IMR-90 (cell line): ENCODE measurements around the gene SOX30. TPM values are rescaled to one million over a fixed set of nuclear protein-coding genes. Genes with fewer than 3 reads are reported as not detected.
"Not testable (repeated sequence)": the region's sequence is repeated elsewhere in the genome, so short reads cannot be mapped to it uniquely, and the experiment has no call there.

Experiments
- ATAC-seq: fragments of 200-7000 bp; cut with Tn5 transposase; 2 replicates; pipeline ENCODE4 v1.9.1; 2020; ENCODE audit warnings: low read depth, mild to moderate bottlenecking, moderate library complexity
- BruUV-seq: library from RNA; stranded (reverse); fragments of 400-500 nt; replicated peaks from 2 replicates; lab custom pipeline; 2021; lab: Mats Ljungman, UMichigan
- CTCF ChIA-PET: fragments of 300-600 bp; formaldehyde crosslinking; extraction: SDS; loops from one replicate; lab custom pipeline; 2021; ENCODE audit warnings: antibody characterized with exemption; lab: Yijun Ruan, JAX
- POLR2A ChIA-PET: fragments of 300-600 bp; sonication (Branson Sonifier 250); formaldehyde crosslinking; loops from one replicate; lab custom pipeline; 2022; ENCODE audit warnings: antibody characterized with exemption; ENCODE audit not compliant: unreplicated experiment; lab: Charles Lee
- DNase-seq: peaks from one replicate; pipeline ENCODE4 v3.0.0; 2013
- H2AFZ ChIP-seq: replicated peaks from 2 replicates; pipeline ENCODE3; 2013; ENCODE audit warnings: low read length, mild to moderate bottlenecking; ENCODE audit not compliant: poor library complexity
- H2AK5ac ChIP-seq: 2 replicates; pipeline ENCODE4 v1.6.1; 2013; ENCODE audit warnings: low read depth, low read length, inconsistent platforms
- H2AK9ac ChIP-seq: replicated peaks from 2 replicates; pipeline ENCODE3; 2013; ENCODE audit warnings: mild to moderate bottlenecking, low read depth, low read length, moderate library complexity; ENCODE audit not compliant: poor library complexity
- H2BK120ac ChIP-seq: 2 replicates; pipeline ENCODE4 v1.6.1; 2013; ENCODE audit warnings: low read depth, low read length, inconsistent platforms
- H2BK15ac ChIP-seq: 3 replicates; pipeline ENCODE4 v1.6.1; 2013; ENCODE audit warnings: low read depth, low read length, inconsistent platforms
- H2BK20ac ChIP-seq: 2 replicates; pipeline ENCODE4 v1.6.1; 2013; ENCODE audit warnings: low read depth, mild to moderate bottlenecking, inconsistent platforms, low read length, moderate library complexity
- H2BK5ac ChIP-seq: 2 replicates; pipeline ENCODE4 v1.6.1; 2013; ENCODE audit warnings: mild to moderate bottlenecking, low read depth, low read length, inconsistent platforms; ENCODE audit not compliant: poor library complexity, severe bottlenecking
- H3K14ac ChIP-seq: replicated peaks from 2 replicates; pipeline ENCODE4 v1.6.1; 2013; ENCODE audit warnings: low read depth, low read length, inconsistent platforms
- H3K18ac ChIP-seq: 2 replicates; pipeline ENCODE4 v1.6.1; 2013; ENCODE audit warnings: low read depth, low read length, control low read depth
- H3K23ac ChIP-seq: 2 replicates; pipeline ENCODE4 v1.6.1; 2013; ENCODE audit warnings: low read depth, low read length, inconsistent platforms
- H3K27ac ChIP-seq: 2 replicates; pipeline ENCODE4 v1.5.1; 2013; ENCODE audit warnings: mild to moderate bottlenecking, control low read depth, low read length; ENCODE audit not compliant: insufficient read depth
- H3K27me3 ChIP-seq: 2 replicates; pipeline ENCODE4 v1.6.1; 2013; ENCODE audit warnings: low read length; ENCODE audit not compliant: control insufficient read depth, insufficient read depth
- H3K36me3 ChIP-seq: 2 replicates; pipeline ENCODE4 v1.6.1; 2013; ENCODE audit warnings: low read length, mixed read lengths; ENCODE audit not compliant: control insufficient read depth, insufficient read depth
- H3K4ac ChIP-seq: 2 replicates; pipeline ENCODE4 v1.6.1; 2013; ENCODE audit warnings: low read depth, low read length, inconsistent platforms
- H3K4me1 ChIP-seq: 2 replicates; pipeline ENCODE4 v1.6.1; 2013; ENCODE audit warnings: low read length, mixed read lengths; ENCODE audit not compliant: control insufficient read depth, insufficient read depth
- H3K4me2 ChIP-seq: 2 replicates; pipeline ENCODE4 v1.6.1; 2013; ENCODE audit warnings: low read depth, mild to moderate bottlenecking, control low read depth, low read length, moderate library complexity
- H3K4me3 ChIP-seq: 2 replicates; pipeline ENCODE4 v1.5.1; 2013; ENCODE audit warnings: low read depth, mild to moderate bottlenecking, control low read depth, low read length, moderate library complexity; ENCODE audit not compliant: insufficient read depth
- H3K56ac ChIP-seq: 2 replicates; pipeline ENCODE4 v1.6.1; 2013; ENCODE audit warnings: low read length, inconsistent platforms; ENCODE audit not compliant: insufficient read depth; ENCODE audit errors: extremely low read depth
- H3K79me1 ChIP-seq, 2 experiments: 2 replicates each; pipeline ENCODE4 v1.6.1; 2013; ENCODE audit warnings: low read length in 2 of 2, inconsistent platforms in 1 of 2, low read depth in 1 of 2
- H3K9ac ChIP-seq: 2 replicates; pipeline ENCODE4 v1.6.1; 2013; ENCODE audit warnings: low read depth, low read length, control low read depth
- H3K9me1 ChIP-seq: 2 replicates; pipeline ENCODE4 v1.6.1; 2013; ENCODE audit warnings: low read length, inconsistent platforms; ENCODE audit not compliant: insufficient read depth
- H3K9me3 ChIP-seq: 2 replicates; pipeline ENCODE4 v1.6.1; 2013; ENCODE audit warnings: low read length; ENCODE audit not compliant: control insufficient read depth, insufficient read depth
- H4K20me1 ChIP-seq: 2 replicates; pipeline ENCODE4 v1.6.1; 2013; ENCODE audit warnings: low read length, inconsistent platforms; ENCODE audit not compliant: insufficient read depth
- H4K5ac ChIP-seq: 2 replicates; pipeline ENCODE4 v1.6.1; 2013; ENCODE audit warnings: mild to moderate bottlenecking, low read depth, low read length, control low read depth
- H4K8ac ChIP-seq, 2 experiments: 2 replicates each; pipeline ENCODE4 v1.6.1; 2013; ENCODE audit warnings: low read depth in 2 of 2, low read length in 2 of 2, control low read depth in 1 of 2, inconsistent platforms in 1 of 2
- H4K91ac ChIP-seq: 2 replicates; pipeline ENCODE4 v1.6.1; 2013; ENCODE audit warnings: low read depth, low read length, inconsistent platforms; ENCODE audit not compliant: insufficient read depth
- WGBS, 2 experiments: methylation state at CpG; one replicate each; pipeline versions ENCODE4 v1.1.5 to v1.1.7; 2013; ENCODE audit warnings: missing lambda C conversion rate in 2 of 2; ENCODE audit not compliant: insufficient read length in 1 of 2; ENCODE audit errors: extremely low coverage in 2 of 2; 5-methylcytosine and 5-hydroxymethylcytosine counted together
- dilution Hi-C: fragments of 300-500 bp; cut with HindIII; formaldehyde crosslinking; loops from one replicate; pipeline ENCODE4 v1.14.3; 2018; ENCODE audit warnings: low sequenced_read_pairs; ENCODE audit not compliant: unreplicated experiment
- in situ Hi-C: fragments of 300-500 bp; cut with MboI; formaldehyde crosslinking; loops from 3 replicates; pipeline ENCODE4 v1.14.3; 2019; ENCODE audit warnings: low sequenced_read_pairs, inconsistent platforms, mixed read lengths
- intact Hi-C: fragments of 100-400 bp; cut with micrococcal nuclease; formaldehyde crosslinking; loops from 2 replicates; pipeline ENCODE4 v1.10.0; 2022
- polyA plus RNA-seq, 3 experiments: library from polyadenylated mRNA; depleted of rRNA; stranded (reverse); fragments of >200 nt; gene quantifications; 2 replicates each; pipeline ENCODE4 v1.2.3, GENCODE V29; 2012; ENCODE audit warnings: low replicate concordance in 1 of 3
- total RNA-seq: library from RNA; depleted of rRNA; stranded (reverse); fragments of >200 nt; gene quantifications from 2 replicates; pipeline ENCODE4 v1.2.3, GENCODE V29; 2012

The SOX30 gene
- total and polyA plus RNA-seq, 2 of the 4 experiments (the other 2 are of a cell fraction), result not detected

DNA sequence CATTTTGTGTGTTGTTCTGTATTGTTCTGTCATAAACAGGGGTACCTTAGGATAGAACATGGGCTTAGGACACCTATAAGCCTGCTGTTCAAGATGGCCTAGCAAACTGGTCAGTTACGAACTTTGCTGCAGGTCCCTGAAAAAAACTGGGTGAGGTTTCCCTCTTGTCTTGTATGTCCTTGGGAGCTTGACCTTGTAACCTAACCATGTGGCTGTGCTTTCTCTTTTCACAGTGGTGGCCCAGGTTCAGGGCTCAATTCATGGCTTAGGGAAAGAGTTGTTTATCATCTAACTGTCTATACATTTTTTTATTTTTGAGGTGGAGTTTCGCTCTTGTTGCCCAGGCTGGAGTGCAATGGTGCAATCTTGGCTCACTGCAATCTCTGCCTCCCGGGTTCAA, 43.9 kb upstream of the SOX30 start:
- H3K56ac ChIP-seq, DNase-seq, H3K79me1 ChIP-seq, H3K14ac ChIP-seq, H4K8ac ChIP-seq, intact Hi-C loops, POLR2A ChIA-PET, H2BK20ac ChIP-seq, H3K9ac ChIP-seq, H4K5ac ChIP-seq, H3K4ac ChIP-seq, H3K27ac ChIP-seq, H2AK9ac ChIP-seq, dilution Hi-C loops, H2BK120ac ChIP-seq, BruUV-seq, in situ Hi-C loops, H3K4me3 ChIP-seq, H3K18ac ChIP-seq, H3K9me3 ChIP-seq, H4K91ac ChIP-seq, H3K9me1 ChIP-seq, H3K27me3 ChIP-seq, H3K36me3 ChIP-seq, H3K23ac ChIP-seq, H3K4me2 ChIP-seq, H2AFZ ChIP-seq, ATAC-seq, H2BK15ac ChIP-seq, H2AK5ac ChIP-seq, H4K20me1 ChIP-seq, CTCF ChIA-PET, H2BK5ac ChIP-seq, H3K4me1 ChIP-seq: not testable (repeated sequence)
- 83% methylated on average over 1 of the region's 3 CpGs; no CpG with 5 or more reads in 1 of the 2 experiments for WGBS, 2 experiments

DNA sequence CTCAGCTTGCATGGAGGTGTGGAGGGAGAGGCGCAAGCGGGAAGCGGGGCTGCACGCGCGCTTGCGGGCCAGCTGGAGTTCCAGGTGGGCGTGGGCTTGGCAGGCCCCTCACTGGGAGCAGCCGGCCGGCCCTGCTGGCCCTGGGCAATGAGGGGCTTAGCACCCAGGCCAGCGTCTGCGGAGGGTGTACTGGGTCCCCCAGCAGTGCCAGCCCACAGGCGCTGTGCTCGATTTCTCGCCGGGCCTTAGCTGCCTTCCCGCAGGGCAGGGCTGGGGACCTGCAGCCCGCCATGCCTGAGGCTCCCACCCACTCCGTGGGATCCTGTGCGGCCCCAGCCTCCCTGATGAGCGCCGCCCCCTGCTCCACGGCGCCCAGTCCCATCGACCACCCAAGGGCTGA, 41.6 kb upstream of the SOX30 start:
- WGBS, 2 experiments, result 90% methylated on average over 2 of the region's 25 CpGs; no CpG with 5 or more reads in 1 of the 2 experiments
- H3K4me1 ChIP-seq, H3K18ac ChIP-seq, dilution Hi-C loops, H2BK120ac ChIP-seq, CTCF ChIA-PET, H3K4me3 ChIP-seq, H2AK9ac ChIP-seq, H3K9ac ChIP-seq, H4K8ac ChIP-seq, intact Hi-C loops, H3K27me3 ChIP-seq, H4K91ac ChIP-seq, H2BK15ac ChIP-seq, H3K4ac ChIP-seq, H3K36me3 ChIP-seq, H4K5ac ChIP-seq, H3K27ac ChIP-seq, H2BK20ac ChIP-seq, H3K79me1 ChIP-seq, ATAC-seq, DNase-seq, H2BK5ac ChIP-seq, H3K14ac ChIP-seq, H2AFZ ChIP-seq, BruUV-seq, H3K56ac ChIP-seq, H3K23ac ChIP-seq, H3K4me2 ChIP-seq, H3K9me3 ChIP-seq, H4K20me1 ChIP-seq, H3K9me1 ChIP-seq, H2AK5ac ChIP-seq, in situ Hi-C loops: not testable (repeated sequence)
- POLR2A ChIA-PET, result interaction anchor here (0.6 kb wide), 1 partner anchor 13 kb away, joined by 3 read pairs; no protein-coding TSS in a partner anchor
